ENCODE data around the gene MACF1.

The MACF1 gene

GRCh38 chr1:39268112-39268581 lies 63.7 kb downstream of the MACF1 start:
- DNase-seq (ENCODE audit: low read depth) = no peak

GRCh38 chr1:39268906-39269305 lies 64.4 kb downstream of the MACF1 start:
- DNase-seq (ENCODE audit: low read depth) = no peak

- DNase-seq (ENCODE audit: low read depth) = no peak
Measured at GRCh38 chr1:39269349-39269748, 64.9 kb downstream of the MACF1 start.

- DNase-seq (ENCODE audit: low read depth) = no peak
Measured at GRCh38 chr1:39269791-39270342, 65.4 kb downstream of the MACF1 start.

GRCh38 chr1:39270368-39270767 lies 65.9 kb downstream of the MACF1 start:
- DNase-seq (ENCODE audit: low read depth) = no peak

GRCh38 chr1:39272027-39272797 lies 67.7 kb downstream of the MACF1 start:
- DNase-seq (ENCODE audit: low read depth) = no peak

GRCh38 chr1:39272798-39273469 lies 68.4 kb downstream of the MACF1 start:
- no peak for DNase-seq (ENCODE audit: low read depth)

GRCh38 chr1:39275836-39276507 lies 71.5 kb downstream of the MACF1 start:
- DNase-seq (ENCODE audit: low read depth) = no peak

GRCh38 chr1:39277879-39278278 lies 73.4 kb downstream of the MACF1 start:
- DNase-seq (ENCODE audit: low read depth) = no peak

- no peak for DNase-seq (ENCODE audit: low read depth)
Measured at GRCh38 chr1:39282537-39283216, 78.2 kb downstream of the MACF1 start.

- no peak for DNase-seq (ENCODE audit: low read depth)
Measured at GRCh38 chr1:39283858-39284257, 79.4 kb downstream of the MACF1 start.

- DNase-seq (ENCODE audit: low read depth) = no peak
Measured at GRCh38 chr1:39287541-39287940, 83.0 kb downstream of the MACF1 start.

- no peak for DNase-seq (ENCODE audit: low read depth)
Measured at GRCh38 chr1:39288735-39289465, 84.4 kb downstream of the MACF1 start.

GRCh38 chr1:39292401-39292800 lies 87.9 kb downstream of the MACF1 start:
- DNase-seq (ENCODE audit: low read depth) = no peak

GRCh38 chr1:39293375-39294070 lies 89.0 kb downstream of the MACF1 start:
- DNase-seq (ENCODE audit: low read depth) = no peak

GRCh38 chr1:39294531-39294930 lies 90.0 kb downstream of the MACF1 start:
- DNase-seq (ENCODE audit: low read depth) = no peak

GRCh38 chr1:39295901-39296300 lies 91.4 kb downstream of the MACF1 start:
- no peak for DNase-seq (ENCODE audit: low read depth)

- no peak for DNase-seq (ENCODE audit: low read depth)
Measured at GRCh38 chr1:39297551-39297950, 93.1 kb downstream of the MACF1 start.

- DNase-seq (ENCODE audit: low read depth) = no peak
Measured at GRCh38 chr1:39301606-39302005, 97.1 kb downstream of the MACF1 start.

- no peak for DNase-seq (ENCODE audit: low read depth)
Measured at GRCh38 chr1:39305555-39305954, 101.1 kb downstream of the MACF1 start.

GRCh38 chr1:39310015-39310414 lies 105.5 kb downstream of the MACF1 start:
- no peak for DNase-seq (ENCODE audit: low read depth)
